Stimulated activated CD8-positive, alpha-beta memory T cell treated with anti-CD3 and anti-CD28 coated beads, Interleukin-15, amount 100 ng/mL, for 24 hours (primary cell): ENCODE measurements around the gene CDC42SE2.
"Not testable (repeated sequence)": the region's sequence is repeated elsewhere in the genome, so short reads cannot be mapped to it uniquely, and the experiment has no call there.

Experiments
- DNase-seq: peaks from one replicate; pipeline ENCODE4 v3.0.0-alpha.2; 2020; ENCODE audit warnings: low read depth

The CDC42SE2 gene

DNA sequence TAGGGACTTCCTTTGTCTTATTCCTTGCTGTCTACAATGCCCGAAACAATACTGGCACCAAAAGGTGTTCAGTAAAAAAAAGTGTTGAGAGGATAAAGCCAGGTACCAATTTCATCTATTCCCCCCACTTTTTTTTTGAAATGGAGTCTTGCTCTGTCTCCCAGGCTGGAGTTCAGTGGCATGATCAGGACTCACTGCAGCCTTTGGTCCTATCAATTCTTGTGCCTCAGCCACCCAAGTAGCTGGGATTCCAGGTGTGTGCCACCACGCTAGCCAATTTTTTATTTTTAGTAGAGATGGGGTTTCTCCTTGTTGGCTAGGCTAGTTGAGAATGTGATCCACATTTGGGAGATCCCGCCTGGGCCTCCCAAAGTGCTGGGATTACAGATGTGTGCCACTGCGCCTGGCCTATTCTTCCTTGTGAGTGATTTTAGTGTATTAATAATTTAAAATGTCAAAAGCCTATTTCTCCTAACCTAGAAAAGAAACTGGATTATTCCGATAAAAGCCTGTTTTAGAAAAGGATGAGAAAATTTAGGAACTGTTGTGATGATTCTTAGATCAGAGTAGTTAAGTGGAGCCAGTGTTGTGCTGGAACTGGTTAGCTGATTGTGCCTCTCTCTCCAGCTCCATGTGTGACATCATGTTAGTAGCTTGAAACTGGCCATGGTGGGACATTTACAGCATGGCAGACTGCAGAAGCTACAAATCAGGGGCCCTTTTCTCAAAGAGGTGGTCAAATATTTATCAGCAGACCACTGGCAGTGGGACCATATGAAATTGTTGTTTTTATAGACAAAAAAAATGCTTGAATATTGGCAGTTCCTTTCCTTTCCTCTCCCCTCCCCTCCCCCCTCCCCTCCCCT, 14.3 kb downstream of the CDC42SE2 start:
- no peak for DNase-seq

DNA sequence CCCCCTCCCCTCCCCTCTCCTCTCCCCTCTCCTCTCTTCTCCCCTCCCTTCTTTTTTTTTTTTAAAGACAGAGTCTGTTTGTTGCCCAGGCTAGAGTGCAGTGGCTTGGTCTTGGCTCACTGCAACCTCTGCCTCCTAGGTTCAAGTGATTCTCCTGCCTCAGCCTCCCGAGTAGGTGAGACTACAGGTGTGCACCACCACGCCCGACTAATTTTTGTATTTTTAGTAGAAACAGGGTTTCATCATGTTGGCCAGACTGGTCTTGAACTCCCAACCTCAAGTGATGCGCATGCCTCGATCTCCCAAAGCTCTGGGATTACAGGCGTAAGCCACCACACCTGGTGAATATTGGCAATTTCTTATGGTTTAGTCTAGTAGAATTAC, 14.9 kb downstream of the CDC42SE2 start:
- DNase-seq, result not testable (repeated sequence)

DNA sequence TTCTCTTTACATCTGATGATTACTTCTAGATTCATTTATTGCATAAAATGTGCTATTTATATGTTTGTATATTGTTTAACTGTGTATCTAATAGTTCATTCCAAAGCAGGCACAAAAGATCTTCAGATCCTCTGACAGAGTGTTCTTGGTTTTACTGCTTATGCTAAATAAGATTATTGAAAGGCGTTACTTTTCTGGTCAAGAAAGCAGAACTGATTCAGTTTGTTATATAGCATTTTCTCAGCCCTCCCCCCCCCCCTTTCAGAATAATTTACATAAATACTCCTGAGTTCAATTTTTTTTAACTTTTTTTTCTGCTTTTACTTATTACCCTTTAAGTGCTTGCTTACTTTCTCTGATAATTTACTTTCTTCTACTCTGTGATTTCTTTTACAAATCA, 15.4 kb downstream of the CDC42SE2 start:
- DNase-seq, result no peak

DNA sequence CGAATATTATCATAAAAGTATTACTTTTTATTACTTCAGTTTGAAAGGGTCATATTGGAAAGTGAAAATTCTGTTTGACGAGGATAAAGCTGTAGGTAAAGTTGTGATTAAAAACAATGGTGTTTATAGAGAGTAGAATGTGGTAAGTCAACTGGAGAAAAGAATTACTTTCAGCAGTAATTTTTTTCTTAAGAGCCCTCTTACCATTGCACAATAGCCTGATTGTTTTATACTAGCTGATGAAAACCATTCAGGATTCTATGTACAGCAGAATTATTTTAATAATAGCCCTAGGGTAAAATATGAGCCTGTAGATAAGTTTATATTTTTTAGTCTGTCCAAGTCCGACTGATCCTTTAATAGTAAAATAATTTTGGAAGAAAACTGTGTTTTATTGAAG, 16.6 kb downstream of the CDC42SE2 start:
- DNase-seq, result no peak

DNA sequence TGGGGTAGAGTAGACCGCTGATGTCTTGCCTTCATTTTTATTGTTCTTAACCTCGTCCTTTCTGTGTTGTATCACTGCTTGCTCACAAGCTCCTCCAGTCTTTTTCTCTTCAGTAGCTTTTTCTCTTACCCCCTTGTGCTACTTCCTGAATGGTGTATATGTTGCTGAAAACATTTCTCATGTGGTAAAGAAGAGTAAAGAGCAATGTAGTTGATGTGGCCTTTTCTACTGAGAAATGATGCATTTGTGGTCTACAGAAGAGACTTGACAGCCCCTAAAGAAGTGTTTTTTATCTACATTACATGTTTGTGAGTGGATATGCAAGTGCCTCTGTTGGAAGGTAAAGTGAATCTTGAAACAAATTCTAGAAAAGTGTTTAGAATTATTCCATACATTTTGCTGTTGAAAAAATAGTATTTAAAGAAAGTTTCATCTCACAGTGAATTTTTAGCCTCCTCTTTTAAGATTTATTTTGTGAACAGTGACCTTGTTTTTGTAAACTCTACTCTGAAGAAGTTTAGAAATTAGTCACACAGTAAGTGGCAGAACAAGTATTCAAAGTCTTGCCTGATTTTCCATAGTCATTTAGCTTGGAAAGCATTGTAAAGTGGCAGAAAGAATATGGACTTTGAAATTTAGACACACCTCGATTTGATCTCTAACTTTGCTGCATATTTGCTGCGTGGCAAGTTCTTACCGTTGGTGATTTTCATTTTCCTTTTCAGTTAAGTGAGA, 17.4 kb downstream of the CDC42SE2 start:
- DNase-seq, result no peak

DNA sequence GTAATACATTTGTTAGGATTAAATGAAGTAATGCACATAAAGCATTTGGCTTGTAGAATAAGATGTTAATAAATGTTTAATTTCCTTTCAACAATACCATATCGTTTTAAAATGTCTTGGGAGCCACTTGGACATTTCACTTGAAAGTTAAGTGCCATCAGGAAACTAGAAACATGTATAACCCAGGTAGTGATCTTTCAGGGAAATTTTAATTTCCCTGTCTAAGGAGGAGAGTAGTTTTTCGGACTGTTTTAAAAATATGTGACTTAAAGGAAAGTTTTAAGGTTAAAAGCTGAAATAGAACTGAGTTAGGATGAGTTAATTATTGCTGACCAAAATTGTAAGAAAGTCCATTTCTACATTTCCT, 18.0 kb downstream of the CDC42SE2 start:
- no peak for DNase-seq

DNA sequence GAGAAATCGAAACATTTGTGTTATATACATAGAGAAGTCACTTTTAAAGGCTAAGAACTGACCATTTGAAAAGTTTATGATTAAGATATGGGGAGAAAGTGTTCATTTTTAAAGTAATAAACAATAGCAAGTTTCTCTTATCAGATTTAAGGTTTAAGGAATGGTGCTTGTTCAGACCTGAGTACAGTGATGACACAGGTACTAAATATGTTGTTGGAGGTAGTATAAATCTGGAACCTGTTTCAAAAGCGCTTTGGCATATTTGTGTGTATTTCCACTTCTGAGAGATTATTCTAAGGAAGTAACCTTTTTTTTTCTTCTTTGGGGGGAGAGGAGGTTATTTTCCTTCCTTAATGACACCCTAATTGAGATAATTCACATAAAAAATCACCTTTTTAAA, 18.4 kb downstream of the CDC42SE2 start:
- DNase-seq, result no peak

DNA sequence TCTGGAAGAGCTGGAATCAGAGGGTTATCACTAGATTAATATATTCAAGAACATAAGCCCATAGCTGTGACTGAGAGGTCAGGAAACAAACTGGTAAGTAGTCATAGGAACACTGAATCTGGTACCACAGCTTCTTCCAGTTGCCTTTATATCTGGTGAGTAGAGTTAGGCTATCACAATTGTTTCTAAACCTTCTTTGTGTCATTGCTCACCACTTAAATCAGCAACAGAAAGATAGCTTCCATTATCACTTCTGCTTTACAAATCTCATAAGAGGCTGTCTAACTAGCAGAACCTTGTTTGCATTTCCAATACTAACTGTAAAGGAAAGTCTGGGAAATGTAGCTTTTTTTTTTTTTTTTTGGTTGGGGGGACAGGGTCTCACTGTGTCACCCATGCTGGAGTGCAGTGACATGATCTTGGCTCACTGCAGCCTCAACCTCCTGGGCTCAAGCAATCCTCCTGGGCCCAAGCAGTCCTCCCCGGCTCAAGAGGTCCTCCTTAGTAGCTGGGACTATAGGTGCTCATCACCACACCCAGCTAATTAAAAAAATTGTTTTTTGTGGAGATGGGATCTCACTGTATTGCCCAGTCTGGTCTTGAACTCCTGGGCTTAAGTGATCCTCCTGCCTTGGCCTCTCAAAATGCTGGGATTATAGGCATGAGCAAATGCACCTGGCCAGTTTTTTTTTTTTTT, 22.0 kb downstream of the CDC42SE2 start:
- no peak for DNase-seq

DNA sequence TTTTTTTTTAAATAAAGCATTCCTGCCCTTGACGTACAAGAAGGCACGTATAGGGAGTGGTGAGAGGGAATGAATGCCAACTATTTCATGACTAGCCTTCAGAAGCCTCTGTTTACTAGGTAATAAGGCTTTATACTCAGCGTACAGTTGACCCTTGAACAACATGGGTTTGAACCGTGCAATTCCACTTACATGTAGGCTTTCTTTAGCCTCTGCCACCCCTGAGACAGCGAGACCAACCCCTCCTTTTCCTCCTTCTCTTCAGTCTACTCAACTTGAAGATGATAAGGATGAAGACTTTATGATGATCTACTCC, 22.5 kb downstream of the CDC42SE2 start:
- DNase-seq, result no peak

DNA sequence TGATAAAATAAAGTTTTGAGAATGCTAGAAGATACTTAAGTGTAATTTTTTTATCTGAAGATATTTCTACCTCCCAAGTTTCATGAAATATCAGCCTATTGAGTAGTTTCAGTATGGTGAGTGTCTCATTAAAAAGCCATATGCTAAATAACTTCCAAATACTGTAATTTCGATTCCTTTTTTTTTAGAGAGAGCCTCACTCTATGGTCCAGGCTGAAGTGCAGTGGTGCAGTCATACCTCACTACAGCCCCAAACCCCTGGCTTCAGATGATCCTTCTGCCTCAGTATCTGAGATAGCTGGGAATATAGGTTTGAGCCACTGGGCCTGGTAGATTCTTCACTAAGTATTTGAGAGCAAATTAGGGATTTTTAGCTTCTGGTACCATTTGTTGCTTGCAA, 24.5 kb downstream of the CDC42SE2 start:
- DNase-seq, result no peak

DNA sequence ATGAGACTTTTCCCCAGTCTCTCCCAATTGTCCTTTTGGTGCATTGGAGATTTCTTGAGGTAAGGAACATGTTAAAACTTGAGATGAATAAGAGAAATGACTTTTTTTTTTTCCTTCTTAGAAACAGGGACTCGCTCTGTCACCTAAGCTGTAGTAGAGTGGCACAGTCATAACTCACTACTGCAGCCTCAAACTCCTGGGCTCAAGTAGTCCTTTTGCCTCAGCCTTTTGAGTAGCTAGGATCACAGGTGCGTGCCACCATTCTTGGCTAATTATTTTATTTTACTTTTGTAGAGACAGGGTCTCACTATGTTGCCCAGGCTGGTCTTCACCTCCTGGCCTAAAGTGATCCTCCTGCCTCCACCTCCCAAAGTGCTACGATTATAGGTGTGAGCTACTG, 25.9 kb downstream of the CDC42SE2 start:
- no peak for DNase-seq

DNA sequence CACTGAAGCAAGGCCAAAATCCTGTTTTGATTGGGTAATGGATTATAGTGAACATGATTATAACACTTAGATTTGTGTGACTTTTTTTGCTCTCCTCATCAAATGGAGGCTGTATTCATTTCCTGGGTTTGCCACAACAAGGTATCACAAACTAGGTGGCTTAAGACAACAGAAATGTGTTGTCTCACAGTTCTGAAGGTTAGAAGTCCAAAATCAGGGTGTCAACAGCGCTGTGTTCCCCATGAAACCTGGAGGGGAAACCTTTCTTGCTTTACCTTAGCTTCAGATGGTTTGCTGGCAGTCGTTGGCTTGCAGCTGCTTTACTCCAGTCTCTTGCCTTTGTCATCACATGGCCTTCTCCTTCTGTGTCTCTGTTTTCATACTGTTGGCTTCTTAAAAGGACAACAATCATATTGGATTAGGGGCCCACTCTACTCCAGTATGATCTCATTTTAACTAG, 32.4 kb downstream of the CDC42SE2 start:
- no peak for DNase-seq

DNA sequence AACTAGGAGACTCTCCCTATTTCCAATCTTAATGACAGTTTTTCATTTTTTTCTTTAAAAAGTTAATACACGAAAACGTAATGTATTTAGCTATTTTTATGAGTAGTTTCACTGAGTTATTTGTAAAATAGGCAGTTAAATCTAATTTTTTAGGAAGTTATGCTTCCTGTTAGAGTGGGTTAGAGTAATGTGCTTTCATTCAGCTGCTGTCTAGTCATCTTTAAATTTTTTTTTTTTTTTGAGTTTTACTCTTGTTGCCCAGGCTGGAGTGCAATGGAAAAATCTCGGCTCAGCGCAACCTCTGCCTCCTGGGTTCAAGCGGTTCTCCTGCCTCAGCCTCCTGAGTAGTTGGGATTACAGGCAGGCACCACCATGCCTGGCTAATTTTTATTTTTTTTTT, 34.0 kb downstream of the CDC42SE2 start:
- DNase-seq, result no peak

DNA sequence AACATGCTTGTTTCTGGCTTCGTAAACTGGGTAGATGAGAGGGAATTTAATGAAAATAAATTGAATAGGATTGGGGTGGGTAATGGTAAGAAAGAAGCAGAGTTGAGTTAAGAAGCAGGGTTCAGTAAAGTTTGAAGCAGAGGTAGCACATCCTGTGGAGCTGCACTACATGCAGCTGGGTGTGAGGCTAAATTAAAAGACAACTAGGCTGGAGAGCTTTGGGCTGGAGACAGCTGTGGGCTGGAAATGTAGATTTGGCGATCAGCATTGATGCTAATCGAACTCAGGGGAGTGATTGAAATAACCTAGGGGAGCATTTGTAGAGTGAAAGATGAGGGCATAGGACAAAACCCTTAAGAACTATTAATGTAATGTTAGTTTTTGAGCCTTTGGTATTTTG, 35.6 kb downstream of the CDC42SE2 start:
- DNase-seq, result no peak

DNA sequence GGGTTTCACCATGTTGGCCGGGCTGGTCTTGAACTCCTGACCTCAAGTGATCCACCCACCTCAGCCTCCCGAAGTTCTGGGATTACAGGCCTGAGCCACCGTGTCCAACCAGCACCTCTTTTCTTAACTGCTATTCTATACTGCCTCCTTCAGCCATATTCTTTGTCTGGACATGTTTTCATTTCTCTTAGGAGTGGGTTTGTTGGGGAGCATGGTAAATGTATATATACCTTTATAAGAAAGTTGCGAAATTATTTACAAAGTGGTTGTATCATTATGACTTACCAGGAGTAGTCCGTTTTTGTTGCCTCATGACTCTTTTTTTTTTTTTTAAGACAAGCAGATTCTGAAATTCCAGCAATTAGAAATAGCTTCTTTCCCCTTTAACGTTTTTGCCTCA, 38.7 kb downstream of the CDC42SE2 start:
- DNase-seq, result no peak

DNA sequence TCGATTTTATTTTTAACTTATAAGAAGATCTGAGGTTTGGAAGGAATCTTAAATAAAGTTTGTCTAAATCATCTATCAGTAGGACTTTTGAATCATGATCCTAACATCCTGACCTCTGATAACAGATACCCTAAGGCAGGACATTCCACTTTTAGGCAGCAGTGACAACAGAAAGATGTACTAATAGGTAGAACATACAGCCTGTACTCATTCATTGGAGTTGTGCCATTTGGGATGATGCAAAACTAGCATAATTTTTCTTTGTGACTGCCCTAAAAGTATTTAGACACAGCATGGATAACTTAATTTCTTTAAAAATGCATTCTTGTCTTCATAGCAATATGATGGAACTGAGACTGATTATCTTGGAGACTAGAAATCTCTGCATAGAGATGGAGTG, 39.7 kb downstream of the CDC42SE2 start:
- DNase-seq, result no peak

DNA sequence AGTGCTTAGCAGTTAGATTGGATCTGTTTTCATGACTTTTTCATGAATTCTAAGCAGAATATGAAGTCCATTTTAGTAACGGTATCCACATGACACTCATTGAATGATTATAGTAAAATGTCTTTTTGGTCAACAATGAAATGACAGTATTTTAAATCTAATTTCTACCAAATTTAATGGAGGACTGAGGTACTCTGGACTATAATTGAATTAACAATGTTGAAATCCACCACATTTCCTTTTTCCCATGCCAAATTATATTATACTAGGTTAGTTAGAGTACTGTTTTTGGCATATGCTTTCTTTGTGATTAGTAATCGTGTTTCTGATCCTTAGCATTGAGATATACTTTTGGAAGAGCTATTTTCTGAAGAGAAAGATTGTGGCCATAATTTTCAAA, 40.6 kb downstream of the CDC42SE2 start:
- DNase-seq, result no peak

DNA sequence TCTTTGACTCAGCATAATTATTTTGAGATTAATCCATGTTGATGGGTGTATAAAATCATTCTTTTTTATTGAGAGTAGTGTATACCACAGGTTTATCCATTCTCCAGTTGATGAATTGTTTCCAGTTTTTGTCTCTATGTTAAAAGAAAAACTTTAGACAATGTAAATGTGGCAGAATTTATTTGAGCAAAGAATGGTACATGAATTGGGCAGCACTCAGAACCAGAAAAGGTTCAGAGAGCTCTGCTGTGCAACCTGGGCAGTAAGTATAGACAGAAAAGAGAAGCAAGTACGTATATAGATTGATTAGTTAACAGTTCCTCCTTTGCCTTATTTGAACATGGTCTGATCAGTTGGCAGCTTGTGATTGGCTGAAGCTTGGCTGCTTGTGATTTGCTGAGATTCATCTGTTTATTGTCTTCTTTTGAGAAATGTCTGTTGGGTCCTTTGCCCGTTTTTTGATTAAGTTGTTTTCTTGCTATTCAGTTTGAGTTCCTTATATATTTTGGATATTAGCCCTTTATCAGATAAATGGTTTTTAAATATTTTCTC, 41.4 kb downstream of the CDC42SE2 start:
- no peak for DNase-seq

DNA sequence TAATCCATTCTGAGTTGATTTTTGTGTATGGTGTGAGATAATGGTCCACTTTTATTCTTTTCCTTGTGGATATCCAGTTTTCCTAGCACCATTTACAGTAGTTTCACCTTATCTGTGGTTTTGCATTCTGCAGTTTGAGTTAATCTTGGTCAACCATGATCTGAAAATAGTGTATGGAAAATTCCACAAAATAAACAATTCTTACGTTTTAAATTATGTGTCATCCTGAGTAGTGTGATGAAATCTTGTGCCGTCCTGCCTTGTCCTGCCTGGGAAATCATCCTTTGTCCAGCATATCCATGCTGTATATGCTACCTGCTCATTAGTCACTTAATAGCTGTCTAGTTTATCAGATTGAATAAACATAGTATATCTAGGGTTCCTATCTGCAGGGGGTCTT, 42.1 kb downstream of the CDC42SE2 start:
- DNase-seq, result no peak

DNA sequence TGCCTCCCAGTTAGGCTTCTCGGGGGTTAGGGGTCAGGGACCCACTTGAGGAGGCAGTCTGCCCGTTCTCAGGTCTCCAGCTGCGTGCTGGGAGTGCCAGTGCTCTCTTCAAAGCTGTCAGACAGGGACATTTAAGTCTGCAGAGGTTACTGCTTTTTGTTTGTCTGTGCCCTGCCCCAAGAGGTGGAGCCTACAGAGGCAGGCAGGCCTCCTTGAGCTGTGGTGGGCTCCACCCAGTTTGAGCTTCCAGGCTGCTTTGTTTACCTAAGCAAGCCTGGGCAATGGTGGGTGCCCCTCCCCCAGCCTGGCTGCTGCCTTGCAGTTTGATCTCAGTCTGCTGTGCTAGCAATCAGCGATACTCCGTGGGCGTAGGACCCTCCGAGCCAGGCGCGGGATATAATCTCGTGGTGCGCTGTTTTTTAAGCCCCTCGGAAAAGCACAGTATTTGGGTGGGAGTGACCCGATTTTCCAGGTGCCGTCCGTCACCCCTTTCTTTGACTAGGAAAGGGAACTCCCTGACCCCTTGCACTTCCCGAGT, 48.5 kb downstream of the CDC42SE2 start:
- not testable (repeated sequence) for DNase-seq

DNA sequence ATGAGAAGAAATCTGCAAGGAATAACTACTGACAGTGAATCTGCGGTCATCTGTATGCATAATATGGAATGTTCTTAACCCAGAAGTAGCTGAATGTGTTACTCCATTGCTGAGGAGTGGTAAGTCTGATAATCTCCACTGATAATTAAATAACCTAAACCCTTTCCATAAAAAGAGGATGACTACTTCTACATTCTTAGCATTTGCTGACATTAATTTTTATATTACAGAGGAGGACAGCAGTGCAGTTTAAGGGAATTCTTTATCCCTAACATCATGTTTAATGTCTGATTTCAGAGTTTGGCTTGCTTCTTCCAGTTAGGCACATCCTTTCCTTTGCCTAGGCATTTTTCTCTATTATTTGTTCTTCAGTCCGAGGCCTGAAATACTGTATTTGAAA, 52.2 kb downstream of the CDC42SE2 start:
- no peak for DNase-seq

DNA sequence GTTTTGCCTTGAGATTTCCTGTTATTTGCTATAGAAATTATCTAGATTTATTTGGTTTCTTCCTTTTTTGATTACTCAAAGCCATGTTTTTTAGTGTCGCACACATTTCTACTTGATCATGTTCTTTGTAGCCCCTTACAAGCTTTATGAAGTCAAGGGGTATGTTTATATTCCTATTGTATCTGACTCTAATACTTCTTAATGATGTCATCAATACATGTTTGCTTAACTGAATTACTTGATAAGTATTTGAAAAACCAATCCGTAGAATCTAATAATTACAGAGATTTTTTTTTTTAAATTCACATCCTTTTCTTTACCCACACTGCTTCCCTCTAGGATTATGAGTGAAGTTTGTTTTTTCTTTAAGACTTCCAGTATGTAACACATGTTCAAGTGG, 53.0 kb downstream of the CDC42SE2 start:
- DNase-seq, result no peak

DNA sequence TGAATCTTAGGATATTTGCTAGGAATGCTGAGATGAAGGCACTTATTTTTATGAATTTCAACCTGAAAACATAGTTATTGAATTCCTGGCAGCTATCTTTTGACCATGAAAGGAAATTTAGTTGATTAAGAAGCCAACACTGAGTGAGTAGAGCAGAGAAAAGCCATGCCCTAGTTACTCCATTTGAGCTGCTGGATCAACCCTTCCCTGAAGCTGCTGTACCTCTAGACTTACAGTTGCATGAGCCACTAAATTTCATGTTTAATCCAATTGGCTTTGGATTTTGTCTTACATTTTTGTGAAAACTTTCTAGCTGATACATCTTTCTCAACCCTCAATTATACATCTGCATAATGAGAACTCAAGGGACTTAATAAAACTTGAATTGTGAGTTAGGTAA, 54.6 kb downstream of the CDC42SE2 start:
- no peak for DNase-seq
